HCT116 (cell line): Measurements from ENCODE around the gene ARHGAP20.

Experiments
- CEBPB ChIP-seq: IDR thresholded peaks from 2 replicates; pipeline ENCODE4 v1.6.1; 2012; ENCODE audit warnings: low read depth
- EZH2 ChIP-seq: fragments of 200-600 bp; sonication (generic); IDR thresholded peaks from 2 replicates; pipeline ENCODE4 v1.6.1; 2017; ENCODE audit warnings: antibody characterized with exemption, mixed run types
- EZH2phosphoT487 ChIP-seq: fragments of 200-600 bp; IDR thresholded peaks from 2 replicates; pipeline ENCODE4 v1.6.1; 2018; ENCODE audit warnings: antibody characterized with exemption, borderline replicate concordance
- POLR2A ChIP-seq: IDR thresholded peaks from 2 replicates; pipeline ENCODE4 v1.7.0; 2011; ENCODE audit warnings: borderline replicate concordance; ENCODE audit not compliant: insufficient read depth, insufficient read length; ENCODE audit errors: extremely low read depth
- POLR2AphosphoS5 ChIP-seq: IDR thresholded peaks from 2 replicates; pipeline ENCODE4 v1.6.1; 2011; ENCODE audit warnings: mild to moderate bottlenecking, low read depth, low read length, moderate library complexity
- TF ChIP-seq, protein P1 (sequence below): IDR thresholded peaks from 2 replicates; pipeline ENCODE4 v1.6.1; 2012
- TF ChIP-seq, protein P2 (sequence below), 3 experiments: fragments of 200-600 bp in 1 of 3; sonication (generic) in 1 of 3; IDR thresholded peaks in 2 of 3; conservative IDR thresholded peaks in 1 of 3; 2 replicates each; pipeline ENCODE4 v1.5.1; 2012 to 2017; ENCODE audit warnings: low read depth in 2 of 3, low read length in 2 of 3, antibody characterized with exemption in 1 of 3, borderline replicate concordance in 1 of 3, control low read depth in 1 of 3, mild to moderate bottlenecking in 1 of 3, mixed read lengths in 1 of 3, mixed run types in 1 of 3, moderate library complexity in 1 of 3; ENCODE audit not compliant: insufficient read depth in 1 of 3
- TF ChIP-seq, protein P3 (sequence below): IDR thresholded peaks from 2 replicates; pipeline ENCODE4 v1.6.1; 2012; ENCODE audit warnings: low read depth

DNA sequence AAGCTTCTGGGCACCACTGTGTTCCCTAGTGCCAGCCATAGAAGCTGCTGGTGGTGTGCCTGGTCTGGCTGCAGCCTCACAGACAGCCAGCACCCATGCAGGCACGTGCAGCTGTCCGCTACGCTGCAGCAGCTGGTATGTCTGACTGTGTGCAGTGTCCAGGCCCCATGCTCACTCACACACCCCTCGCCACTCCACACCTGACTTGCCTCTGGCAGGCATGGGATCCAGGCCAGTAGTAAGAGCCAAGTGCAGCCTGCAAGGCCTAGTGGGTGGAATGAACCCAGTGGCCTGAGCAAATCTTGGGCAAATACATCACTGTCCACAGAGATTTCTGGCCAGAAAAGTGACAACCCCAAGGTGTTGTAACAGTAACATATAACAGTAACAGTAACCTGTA lies 111.9 kb downstream of the ARHGAP20 start:
- TF ChIP-seq, protein P1, sequence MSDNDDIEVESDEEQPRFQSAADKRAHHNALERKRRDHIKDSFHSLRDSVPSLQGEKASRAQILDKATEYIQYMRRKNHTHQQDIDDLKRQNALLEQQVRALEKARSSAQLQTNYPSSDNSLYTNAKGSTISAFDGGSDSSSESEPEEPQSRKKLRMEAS = no peak
- TF ChIP-seq, protein P2, sequence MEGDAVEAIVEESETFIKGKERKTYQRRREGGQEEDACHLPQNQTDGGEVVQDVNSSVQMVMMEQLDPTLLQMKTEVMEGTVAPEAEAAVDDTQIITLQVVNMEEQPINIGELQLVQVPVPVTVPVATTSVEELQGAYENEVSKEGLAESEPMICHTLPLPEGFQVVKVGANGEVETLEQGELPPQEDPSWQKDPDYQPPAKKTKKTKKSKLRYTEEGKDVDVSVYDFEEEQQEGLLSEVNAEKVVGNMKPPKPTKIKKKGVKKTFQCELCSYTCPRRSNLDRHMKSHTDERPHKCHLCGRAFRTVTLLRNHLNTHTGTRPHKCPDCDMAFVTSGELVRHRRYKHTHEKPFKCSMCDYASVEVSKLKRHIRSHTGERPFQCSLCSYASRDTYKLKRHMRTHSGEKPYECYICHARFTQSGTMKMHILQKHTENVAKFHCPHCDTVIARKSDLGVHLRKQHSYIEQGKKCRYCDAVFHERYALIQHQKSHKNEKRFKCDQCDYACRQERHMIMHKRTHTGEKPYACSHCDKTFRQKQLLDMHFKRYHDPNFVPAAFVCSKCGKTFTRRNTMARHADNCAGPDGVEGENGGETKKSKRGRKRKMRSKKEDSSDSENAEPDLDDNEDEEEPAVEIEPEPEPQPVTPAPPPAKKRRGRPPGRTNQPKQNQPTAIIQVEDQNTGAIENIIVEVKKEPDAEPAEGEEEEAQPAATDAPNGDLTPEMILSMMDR (IDR thresholded peaks at IDR 0.05 in 2 of 3, conservative IDR thresholded peaks at IDR 0.05 in 1 of 3; ENCODE audit: borderline replicate concordance in 1 of 3, insufficient read depth in 1 of 3, low read depth in 2 of 3, low read length in 2 of 3) = no peak
- TF ChIP-seq POLR2AphosphoS5 (no peak), EZH2 (no peak), EZH2phosphoT487 (no peak), CEBPB (no peak), POLR2A (no peak)
- TF ChIP-seq, protein P3, sequence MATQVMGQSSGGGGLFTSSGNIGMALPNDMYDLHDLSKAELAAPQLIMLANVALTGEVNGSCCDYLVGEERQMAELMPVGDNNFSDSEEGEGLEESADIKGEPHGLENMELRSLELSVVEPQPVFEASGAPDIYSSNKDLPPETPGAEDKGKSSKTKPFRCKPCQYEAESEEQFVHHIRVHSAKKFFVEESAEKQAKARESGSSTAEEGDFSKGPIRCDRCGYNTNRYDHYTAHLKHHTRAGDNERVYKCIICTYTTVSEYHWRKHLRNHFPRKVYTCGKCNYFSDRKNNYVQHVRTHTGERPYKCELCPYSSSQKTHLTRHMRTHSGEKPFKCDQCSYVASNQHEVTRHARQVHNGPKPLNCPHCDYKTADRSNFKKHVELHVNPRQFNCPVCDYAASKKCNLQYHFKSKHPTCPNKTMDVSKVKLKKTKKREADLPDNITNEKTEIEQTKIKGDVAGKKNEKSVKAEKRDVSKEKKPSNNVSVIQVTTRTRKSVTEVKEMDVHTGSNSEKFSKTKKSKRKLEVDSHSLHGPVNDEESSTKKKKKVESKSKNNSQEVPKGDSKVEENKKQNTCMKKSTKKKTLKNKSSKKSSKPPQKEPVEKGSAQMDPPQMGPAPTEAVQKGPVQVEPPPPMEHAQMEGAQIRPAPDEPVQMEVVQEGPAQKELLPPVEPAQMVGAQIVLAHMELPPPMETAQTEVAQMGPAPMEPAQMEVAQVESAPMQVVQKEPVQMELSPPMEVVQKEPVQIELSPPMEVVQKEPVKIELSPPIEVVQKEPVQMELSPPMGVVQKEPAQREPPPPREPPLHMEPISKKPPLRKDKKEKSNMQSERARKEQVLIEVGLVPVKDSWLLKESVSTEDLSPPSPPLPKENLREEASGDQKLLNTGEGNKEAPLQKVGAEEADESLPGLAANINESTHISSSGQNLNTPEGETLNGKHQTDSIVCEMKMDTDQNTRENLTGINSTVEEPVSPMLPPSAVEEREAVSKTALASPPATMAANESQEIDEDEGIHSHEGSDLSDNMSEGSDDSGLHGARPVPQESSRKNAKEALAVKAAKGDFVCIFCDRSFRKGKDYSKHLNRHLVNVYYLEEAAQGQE = no peak
